Bronchial epithelial cell (primary cell): Measurements from ENCODE around the gene CAVIN1. TPM values are rescaled to one million over a fixed set of nuclear protein-coding genes. Genes with fewer than 3 reads are reported as not detected.

Experiments
- DNase-seq: peaks from one replicate; pipeline ENCODE4 v3.0.0-alpha.2; 2010; ENCODE audit warnings: low read depth
- FAIRE-seq: peaks from 2 replicates; lab custom pipeline; 2011; peaks lifted over from hg19 to GRCh38; lab: Jason Lieb, UNC
- H3K27me3 ChIP-seq: 2 replicates; pipeline ENCODE4 v1.5.1; 2011; ENCODE audit warnings: low read length; ENCODE audit not compliant: control insufficient read depth, insufficient read depth
- H3K36me3 ChIP-seq: 2 replicates; pipeline ENCODE4 v1.5.1; 2011; ENCODE audit warnings: low read length; ENCODE audit not compliant: control insufficient read depth, insufficient read depth
- H3K4me3 ChIP-seq: 2 replicates; pipeline ENCODE4 v1.5.1; 2011; ENCODE audit warnings: mild to moderate bottlenecking, low read depth, low read length, control low read depth
- total RNA-seq: library from RNA; depleted of rRNA; stranded (reverse); fragments of >200 nt; gene quantifications from 2 replicates; pipeline ENCODE4 v1.2.1, GENCODE V29; 2014
- TF ChIP-seq, protein P1 (sequence below): IDR thresholded peaks from 2 replicates; pipeline ENCODE4 v1.5.1; 2011; ENCODE audit warnings: mild to moderate bottlenecking, moderate library complexity, low read length, control low read depth, inconsistent platforms; ENCODE audit not compliant: insufficient read depth, severe bottlenecking

Gene CAVIN1
- total RNA-seq, 1 donor from 2014 or later: 126 TPM

DNA sequence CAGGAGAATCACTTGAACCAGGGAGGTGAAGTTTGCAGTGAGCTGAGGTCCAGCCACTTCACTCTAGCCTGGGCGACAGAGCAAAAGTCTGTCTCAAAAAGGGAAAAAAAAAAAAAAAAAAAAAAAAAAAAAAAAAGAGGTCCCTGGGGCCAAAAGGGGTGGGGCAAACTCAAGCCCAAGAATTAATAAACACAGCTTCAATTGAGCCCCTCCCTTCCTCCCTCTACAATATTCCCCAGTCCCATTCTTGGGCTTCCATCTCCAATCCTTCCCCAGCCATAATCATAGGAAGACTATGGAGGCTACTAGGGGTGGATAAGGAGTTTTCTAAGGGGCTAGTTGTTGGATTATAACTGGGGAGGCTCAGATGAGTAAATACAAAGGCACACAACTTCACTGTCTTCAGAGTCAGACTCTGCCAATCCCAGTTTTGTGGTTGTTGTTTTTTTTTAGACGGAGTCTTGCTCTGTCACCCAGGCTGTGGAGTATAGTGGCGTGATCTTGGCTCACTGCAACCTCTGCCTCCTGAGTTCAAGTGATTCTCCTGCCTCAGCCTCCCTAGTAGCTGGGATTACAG lies 9.5 kb downstream of the CAVIN1 start:
- TF ChIP-seq, protein P1, sequence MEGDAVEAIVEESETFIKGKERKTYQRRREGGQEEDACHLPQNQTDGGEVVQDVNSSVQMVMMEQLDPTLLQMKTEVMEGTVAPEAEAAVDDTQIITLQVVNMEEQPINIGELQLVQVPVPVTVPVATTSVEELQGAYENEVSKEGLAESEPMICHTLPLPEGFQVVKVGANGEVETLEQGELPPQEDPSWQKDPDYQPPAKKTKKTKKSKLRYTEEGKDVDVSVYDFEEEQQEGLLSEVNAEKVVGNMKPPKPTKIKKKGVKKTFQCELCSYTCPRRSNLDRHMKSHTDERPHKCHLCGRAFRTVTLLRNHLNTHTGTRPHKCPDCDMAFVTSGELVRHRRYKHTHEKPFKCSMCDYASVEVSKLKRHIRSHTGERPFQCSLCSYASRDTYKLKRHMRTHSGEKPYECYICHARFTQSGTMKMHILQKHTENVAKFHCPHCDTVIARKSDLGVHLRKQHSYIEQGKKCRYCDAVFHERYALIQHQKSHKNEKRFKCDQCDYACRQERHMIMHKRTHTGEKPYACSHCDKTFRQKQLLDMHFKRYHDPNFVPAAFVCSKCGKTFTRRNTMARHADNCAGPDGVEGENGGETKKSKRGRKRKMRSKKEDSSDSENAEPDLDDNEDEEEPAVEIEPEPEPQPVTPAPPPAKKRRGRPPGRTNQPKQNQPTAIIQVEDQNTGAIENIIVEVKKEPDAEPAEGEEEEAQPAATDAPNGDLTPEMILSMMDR: no peak
- DNase-seq (no peak), FAIRE-seq (no peak)
- H3K27me3 ChIP-seq: no peaks in the 10 kb centered on the region
- H3K36me3 ChIP-seq: peaks cover 2% of the 10 kb centered on the region
- no peak overlapping the region for H3K4me3 ChIP-seq

GRCh38 chr17:42411905-42412679 lies 11.0 kb downstream of the CAVIN1 start:
- TF ChIP-seq, protein P1: no peak
- FAIRE-seq (no peak), DNase-seq (no peak)
- Histone ChIP-seq H3K36me3 (peaks cover 2% of the 10 kb centered on the region), H3K4me3 (no peak overlapping the region), H3K27me3 (no peaks in the 10 kb centered on the region)

GRCh38 chr17:42411361-42411760 lies 11.7 kb downstream of the CAVIN1 start:
- no peak overlapping the region for H3K4me3 ChIP-seq
- DNase-seq (no peak), FAIRE-seq (no peak)
- H3K27me3 ChIP-seq: no peaks in the 10 kb centered on the region
- TF ChIP-seq, protein P1: no peak
- peaks cover 2% of the 10 kb centered on the region for H3K36me3 ChIP-seq

- Histone ChIP-seq H3K36me3 (peaks cover 3% of the 10 kb centered on the region), H3K27me3 (no peaks in the 10 kb centered on the region), H3K4me3 (no peak overlapping the region)
- DNase-seq (no peak), FAIRE-seq (no peak)
- TF ChIP-seq, protein P1: no peak
These were observed 12.8 kb downstream of the CAVIN1 start for GRCh38 chr17:42410319-42410685.

DNA sequence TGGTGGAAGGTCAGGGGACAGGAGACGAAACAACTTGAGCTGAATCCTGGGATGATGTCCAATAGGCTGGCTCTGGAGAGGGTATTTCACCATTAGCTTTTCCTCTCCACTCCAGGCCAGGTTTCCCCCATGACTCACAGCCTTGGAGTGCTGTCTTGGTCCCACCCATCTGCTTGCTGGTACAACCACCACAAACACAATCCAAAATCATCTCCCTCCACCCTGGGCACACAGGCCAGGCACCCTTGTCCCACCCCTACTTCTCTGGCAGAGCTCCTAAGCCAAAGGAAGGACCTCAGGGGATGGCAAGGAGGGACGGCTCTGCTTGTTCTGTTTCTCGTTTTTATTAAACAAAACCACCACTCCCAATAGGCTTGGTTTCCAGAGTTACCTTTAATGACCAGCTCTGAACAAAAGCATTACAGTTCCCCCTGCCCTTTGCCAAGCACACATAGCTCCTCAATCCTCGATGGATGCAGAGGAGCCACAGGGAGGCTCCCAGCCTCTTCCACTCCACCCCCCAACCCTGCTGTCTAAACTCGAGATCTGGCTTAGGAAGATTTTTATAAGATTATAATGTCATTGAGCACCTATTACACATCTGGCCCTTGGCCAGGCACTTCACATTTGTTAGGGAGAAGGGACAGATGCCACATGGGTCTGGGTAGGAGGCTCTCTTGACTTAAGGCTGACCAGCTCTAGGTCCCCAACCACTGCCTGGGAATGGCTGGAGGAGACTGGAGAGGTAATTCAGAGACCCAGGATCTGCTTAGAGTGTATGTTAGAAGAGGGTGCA lies 13.3 kb downstream of the CAVIN1 start:
- no peaks in the 10 kb centered on the region for H3K27me3 ChIP-seq
- TF ChIP-seq, protein P1: no peak
- no peak overlapping the region for H3K4me3 ChIP-seq
- peaks cover 7% of the 10 kb centered on the region for H3K36me3 ChIP-seq
- FAIRE-seq (peak; percentile 13), DNase-seq (peak; percentile 93)
